HepG2 (cell line): ENCODE data around the gene WWP2. TPM values are rescaled to one million over a fixed set of nuclear protein-coding genes. Genes with fewer than 3 reads are reported as not detected.

Experiments
- FOXA3 ChIP-seq: IDR thresholded peaks from 2 replicates; pipeline ENCODE4 v1.6.1; 2016; ENCODE audit warnings: missing genetic modification reagents, missing compliant biosample characterization
- GATAD2A ChIP-seq: IDR thresholded peaks from 2 replicates; pipeline ENCODE4 v1.6.1; 2016
- KIAA2018 ChIP-seq: sonication (generic); formaldehyde crosslinking; IDR thresholded peaks from 2 replicates; pipeline ENCODE4 v1.5.0; 2020; ENCODE audit warnings: mild to moderate bottlenecking, missing genetic modification reagents, borderline replicate concordance
- SOX6 ChIP-seq, 2 experiments: fragments of 450-650 bp in 1 of 2; sonication (generic) in 1 of 2; formaldehyde crosslinking in 1 of 2; IDR thresholded peaks; 2 replicates each; pipeline versions ENCODE4 v1.4.0 to v1.6.1; 2017 to 2020; ENCODE audit warnings: antibody characterized with exemption in 1 of 2, mild to moderate bottlenecking in 1 of 2, missing genetic modification reagents in 1 of 2
- ZNF609 ChIP-seq: sonication (generic); formaldehyde crosslinking; IDR thresholded peaks from 2 replicates; pipeline ENCODE4 v1.4.0; 2020; ENCODE audit warnings: mild to moderate bottlenecking, missing genetic modification reagents, borderline replicate concordance
- ZZZ3 ChIP-seq: sonication (generic); formaldehyde crosslinking; IDR thresholded peaks from 2 replicates; pipeline ENCODE4 v1.4.0; 2020; ENCODE audit warnings: missing genetic modification reagents, mild to moderate bottlenecking, borderline replicate concordance
- polyA plus RNA-seq, 8 experiments: library from polyadenylated mRNA; depleted of rRNA in 3 of 8; stranded (reverse) in 7 of 8; unstranded in 1 of 8; fragments of >200 nt; fragmentation: Illumina TruSeq in 4 of 8; extraction: Trizol in 4 of 8; gene quantifications; 2 replicates each; pipeline versions ENCODE4 v1.2.1 to v1.2.3, GENCODE V29; 2011 to 2016; ENCODE audit warnings: low read depth in 4 of 8, missing spikeins in 1 of 8, mixed read lengths in 1 of 8; ENCODE audit not compliant: insufficient read depth in 1 of 8
- total RNA-seq, 5 experiments: library from RNA; depleted of rRNA; stranded (reverse); fragments of >200 nt; fragmentation: Illumina TruSeq; extraction: Trizol; gene quantifications; 2 replicates each; pipeline ENCODE4 v1.2.3, GENCODE V29; 2016; ENCODE audit warnings: low read depth in 1 of 5
- TF ChIP-seq, protein P1 (sequence below): sonication (generic); formaldehyde crosslinking; IDR thresholded peaks from 2 replicates; pipeline ENCODE4; 2020; ENCODE audit warnings: missing genetic modification reagents, mild to moderate bottlenecking, borderline replicate concordance

WWP2 gene
- total and polyA plus RNA-seq, 2 of the 13 experiments (the other 11 are each of a cell fraction or from before 2014, with no cell fraction given), result 11.4 to 28.2 TPM

DNA sequence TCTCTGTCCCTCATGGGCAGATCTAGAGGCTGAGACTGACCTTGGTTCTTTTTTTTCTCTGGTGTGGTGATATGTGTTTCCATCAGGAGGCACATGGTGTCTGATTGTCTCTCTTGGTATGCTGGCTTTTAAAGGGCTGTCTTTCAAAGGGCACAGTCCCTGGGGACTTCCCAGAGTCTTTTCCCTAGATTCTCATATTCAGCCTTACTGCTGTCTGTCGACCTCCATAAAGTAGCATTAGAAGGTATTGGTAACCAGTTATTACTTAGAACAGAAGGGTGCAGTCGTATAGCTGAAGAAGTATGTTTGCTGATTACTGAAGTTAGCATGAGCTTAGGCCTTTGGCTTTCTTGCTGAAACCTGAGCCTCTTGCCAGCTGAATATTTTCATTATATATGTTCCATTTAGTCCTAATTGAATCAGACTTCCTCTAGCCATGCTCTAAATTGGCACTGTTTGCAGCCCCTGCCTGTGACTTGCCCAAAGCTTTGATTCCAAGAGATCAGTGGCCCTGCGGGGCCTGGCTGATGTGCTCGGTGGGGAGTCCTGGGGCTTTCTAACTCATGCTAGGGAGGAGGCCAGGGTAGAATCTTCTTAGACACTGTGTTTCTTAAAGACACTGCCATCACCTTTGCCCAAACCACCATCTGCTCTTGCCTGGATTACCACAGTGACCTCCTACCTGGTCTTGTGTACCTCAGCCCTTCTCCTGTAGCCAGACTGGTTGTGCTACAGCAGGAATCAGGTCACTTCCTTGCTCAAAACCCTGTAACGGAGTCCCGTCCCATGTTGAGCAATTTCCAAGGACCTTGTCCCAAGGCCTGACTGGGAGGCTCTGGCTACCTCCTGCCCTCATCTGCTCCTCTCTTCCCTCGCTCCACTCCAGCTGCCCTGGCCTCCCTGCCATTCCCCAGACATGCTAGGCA lies 71.5 kb downstream of the WWP2 start (continued):
- TF ChIP-seq KIAA2018 (0 out of 2 replicates have a peak, but pooled peaks have one; percentile 64), GATAD2A (peak; percentile 81), ZZZ3 (no peak), ZNF609 (no peak), FOXA3 (peak; percentile 28; the same call in 1 of the 2 replicates), SOX6 (IDR thresholded peaks at IDR 0.05) (no peak), SOX6 (CRISPR knock-in tag; IDR thresholded peaks at IDR 0.05) (peak; percentile 29; the same call in 1 of the 2 replicates)
- TF ChIP-seq, protein P1, sequence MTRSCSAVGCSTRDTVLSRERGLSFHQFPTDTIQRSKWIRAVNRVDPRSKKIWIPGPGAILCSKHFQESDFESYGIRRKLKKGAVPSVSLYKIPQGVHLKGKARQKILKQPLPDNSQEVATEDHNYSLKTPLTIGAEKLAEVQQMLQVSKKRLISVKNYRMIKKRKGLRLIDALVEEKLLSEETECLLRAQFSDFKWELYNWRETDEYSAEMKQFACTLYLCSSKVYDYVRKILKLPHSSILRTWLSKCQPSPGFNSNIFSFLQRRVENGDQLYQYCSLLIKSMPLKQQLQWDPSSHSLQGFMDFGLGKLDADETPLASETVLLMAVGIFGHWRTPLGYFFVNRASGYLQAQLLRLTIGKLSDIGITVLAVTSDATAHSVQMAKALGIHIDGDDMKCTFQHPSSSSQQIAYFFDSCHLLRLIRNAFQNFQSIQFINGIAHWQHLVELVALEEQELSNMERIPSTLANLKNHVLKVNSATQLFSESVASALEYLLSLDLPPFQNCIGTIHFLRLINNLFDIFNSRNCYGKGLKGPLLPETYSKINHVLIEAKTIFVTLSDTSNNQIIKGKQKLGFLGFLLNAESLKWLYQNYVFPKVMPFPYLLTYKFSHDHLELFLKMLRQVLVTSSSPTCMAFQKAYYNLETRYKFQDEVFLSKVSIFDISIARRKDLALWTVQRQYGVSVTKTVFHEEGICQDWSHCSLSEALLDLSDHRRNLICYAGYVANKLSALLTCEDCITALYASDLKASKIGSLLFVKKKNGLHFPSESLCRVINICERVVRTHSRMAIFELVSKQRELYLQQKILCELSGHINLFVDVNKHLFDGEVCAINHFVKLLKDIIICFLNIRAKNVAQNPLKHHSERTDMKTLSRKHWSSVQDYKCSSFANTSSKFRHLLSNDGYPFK (CRISPR knock-in tag), result peak; percentile 59; the same call in 1 of the 2 replicates
